ENCODE results near the gene CDK14. TPM values are rescaled to one million over a fixed set of nuclear protein-coding genes. Genes with fewer than 3 reads are reported as not detected.
A peak's percentile ranks its signal among the peaks of the same experiment; 100 is the strongest.

Gene CDK14
- total RNA-seq, 1 donor, result 39.1 TPM

GRCh38 chr7:91182819-91183764, 587.0 kb downstream of the CDK14 start:
- Histone ChIP-seq H3K9me3 (ENCODE audit: low read depth, low read length) (no peaks in the 10 kb centered on the region), H3K27me3 (ENCODE audit: insufficient read depth, low read length) (no peaks in the 10 kb centered on the region), H3K36me3 (ENCODE audit: insufficient read depth, low read length) (no peaks in the 10 kb centered on the region), H3K79me2 (ENCODE audit: insufficient read depth, low read length) (no peaks in the 10 kb centered on the region), H2AFZ (ENCODE audit: low read length) (no peak overlapping the region), H3K4me1 (ENCODE audit: insufficient read depth, low read length) (peaks cover 18% of the 10 kb centered on the region), H3K4me2 (ENCODE audit: insufficient read depth, low read length) (peak overlapping the region; percentile 56), H3K4me3 (ENCODE audit: insufficient read depth, low read length) (no peak overlapping the region), H4K20me1 (ENCODE audit: insufficient read depth, low read length) (no peaks in the 10 kb centered on the region), H3K27ac (ENCODE audit: low read depth, low read length) (peak overlapping the region; percentile 55)
- DNase-seq (ENCODE audit: insufficient read length, low spot score, missing footprints), result peak; percentile 87
- TF ChIP-seq CTCF (IDR thresholded peaks at IDR 0.05; ENCODE audit: extremely low read depth, low read depth, low read length), result no peak

GRCh38 chr7:91185771-91186170, 589.6 kb downstream of the CDK14 start:
- Histone ChIP-seq H3K27ac (ENCODE audit: low read depth, low read length) (no peak overlapping the region), H4K20me1 (ENCODE audit: insufficient read depth, low read length) (no peaks in the 10 kb centered on the region), H2AFZ (ENCODE audit: low read length) (no peak overlapping the region), H3K79me2 (ENCODE audit: insufficient read depth, low read length) (no peaks in the 10 kb centered on the region), H3K4me3 (ENCODE audit: insufficient read depth, low read length) (no peak overlapping the region), H3K9me3 (ENCODE audit: low read depth, low read length) (no peaks in the 10 kb centered on the region), H3K36me3 (ENCODE audit: insufficient read depth, low read length) (no peaks in the 10 kb centered on the region), H3K4me1 (ENCODE audit: insufficient read depth, low read length) (peaks cover 18% of the 10 kb centered on the region), H3K27me3 (ENCODE audit: insufficient read depth, low read length) (no peaks in the 10 kb centered on the region), H3K4me2 (ENCODE audit: insufficient read depth, low read length) (no peak overlapping the region)
- no peak for TF ChIP-seq CTCF (IDR thresholded peaks at IDR 0.05; ENCODE audit: extremely low read depth, low read depth, low read length)
- DNase-seq (ENCODE audit: insufficient read length, low spot score, missing footprints), result no peak

GRCh38 chr7:91187061-91187460, 590.9 kb downstream of the CDK14 start:
- Histone ChIP-seq H3K4me2 (ENCODE audit: insufficient read depth, low read length) (no peak overlapping the region), H3K27ac (ENCODE audit: low read depth, low read length) (no peak overlapping the region), H3K9me3 (ENCODE audit: low read depth, low read length) (no peaks in the 10 kb centered on the region), H3K36me3 (ENCODE audit: insufficient read depth, low read length) (no peaks in the 10 kb centered on the region), H3K4me1 (ENCODE audit: insufficient read depth, low read length) (peaks cover 16% of the 10 kb centered on the region), H3K4me3 (ENCODE audit: insufficient read depth, low read length) (no peak overlapping the region), H3K27me3 (ENCODE audit: insufficient read depth, low read length) (no peaks in the 10 kb centered on the region), H4K20me1 (ENCODE audit: insufficient read depth, low read length) (no peaks in the 10 kb centered on the region), H2AFZ (ENCODE audit: low read length) (no peak overlapping the region), H3K79me2 (ENCODE audit: insufficient read depth, low read length) (no peaks in the 10 kb centered on the region)
- no peak for TF ChIP-seq CTCF (IDR thresholded peaks at IDR 0.05; ENCODE audit: extremely low read depth, low read depth, low read length)
- DNase-seq (ENCODE audit: insufficient read length, low spot score, missing footprints), result no peak

DNA sequence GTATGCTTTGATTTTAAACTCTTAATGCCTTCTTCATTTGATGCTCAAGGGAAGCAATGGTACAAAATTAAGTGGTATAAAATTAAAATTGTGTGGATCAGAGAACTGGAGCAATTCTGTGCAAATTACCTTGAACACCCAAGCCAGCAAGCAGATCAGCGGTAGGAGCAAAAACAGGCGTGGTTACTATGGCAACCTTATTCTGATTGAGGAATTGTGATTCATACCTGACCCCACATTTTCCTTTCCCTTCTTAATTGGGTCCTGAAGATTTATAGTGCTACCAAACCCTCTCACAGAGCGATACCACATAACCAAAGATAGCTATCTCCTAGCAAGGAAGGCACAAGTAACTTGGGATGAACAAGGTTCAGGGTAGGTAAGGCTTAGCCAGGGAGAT, 595.6 kb downstream of the CDK14 start:
- Histone ChIP-seq H3K9me3 (ENCODE audit: low read depth, low read length) (no peaks in the 10 kb centered on the region), H2AFZ (ENCODE audit: low read length) (no peak overlapping the region), H3K4me3 (ENCODE audit: insufficient read depth, low read length) (no peak overlapping the region), H3K27me3 (ENCODE audit: insufficient read depth, low read length) (no peaks in the 10 kb centered on the region), H3K27ac (ENCODE audit: low read depth, low read length) (no peak overlapping the region), H4K20me1 (ENCODE audit: insufficient read depth, low read length) (no peaks in the 10 kb centered on the region), H3K36me3 (ENCODE audit: insufficient read depth, low read length) (no peaks in the 10 kb centered on the region), H3K79me2 (ENCODE audit: insufficient read depth, low read length) (no peaks in the 10 kb centered on the region), H3K4me2 (ENCODE audit: insufficient read depth, low read length) (no peak overlapping the region), H3K4me1 (ENCODE audit: insufficient read depth, low read length) (peaks cover 9% of the 10 kb centered on the region)
- TF ChIP-seq CTCF (IDR thresholded peaks at IDR 0.05; ENCODE audit: extremely low read depth, low read depth, low read length), result no peak
- no peak for DNase-seq (ENCODE audit: insufficient read length, low spot score, missing footprints)
